HEK293T (cell line): ENCODE measurements around the gene LRP5.

Experiments used
- ARNT ChIP-seq: fragments of 450-650 bp; IDR thresholded peaks from 2 replicates; pipeline ENCODE4 v1.6.1; 2017; ENCODE audit warnings: mild to moderate bottlenecking
- BHLHE40 ChIP-seq: fragments of 450-650 bp; IDR thresholded peaks from 2 replicates; pipeline ENCODE4 v1.6.1; 2016; ENCODE audit warnings: mild to moderate bottlenecking, moderate library complexity, borderline replicate concordance
- FOXK2 ChIP-seq: fragments of 450-650 bp; IDR thresholded peaks from 2 replicates; pipeline ENCODE4 v1.6.1; 2016; ENCODE audit warnings: mild to moderate bottlenecking
- HDGF ChIP-seq: fragments of 450-650 bp; IDR thresholded peaks from 2 replicates; pipeline ENCODE4 v1.6.1; 2017; ENCODE audit warnings: antibody characterized with exemption, borderline replicate concordance
- L3MBTL2 ChIP-seq: fragments of 450-650 bp; conservative IDR thresholded peaks from 2 replicates; pipeline ENCODE4 v1.6.1; 2016; ENCODE audit warnings: mild to moderate bottlenecking
- SUZ12 ChIP-seq: fragments of 450-650 bp; IDR thresholded peaks from 2 replicates; pipeline ENCODE4 v1.6.1; 2016; ENCODE audit warnings: mild to moderate bottlenecking

DNA sequence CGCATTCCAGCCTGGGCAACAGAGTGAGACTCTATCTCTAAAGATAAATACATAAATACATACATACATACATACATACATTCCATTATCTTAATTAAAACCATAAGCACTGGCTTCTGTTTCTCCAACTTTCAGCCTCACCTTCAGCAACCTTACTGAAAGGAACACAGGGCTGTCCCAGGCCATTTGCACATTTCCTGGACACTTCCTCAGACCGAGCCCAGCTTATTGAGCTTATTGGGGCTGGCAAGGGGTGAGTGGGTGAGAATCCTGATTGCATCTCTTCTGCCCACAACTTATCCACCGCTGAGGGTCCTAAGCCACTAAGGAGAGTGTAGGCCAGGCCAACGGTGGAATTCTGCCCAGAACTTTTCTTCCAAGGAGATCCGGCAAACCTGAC lies 16.5 kb upstream of the LRP5 start:
- TF ChIP-seq ARNT = no peak
- TF ChIP-seq BHLHE40 = no peak
- no peak for TF ChIP-seq FOXK2
- no peak for TF ChIP-seq HDGF
- no peak for TF ChIP-seq L3MBTL2
- no peak for TF ChIP-seq SUZ12
